Nephron progenitor cell (in vitro differentiated cells): ENCODE measurements around the gene USF2.
"Not testable (repeated sequence)": the region's sequence is repeated elsewhere in the genome, so short reads cannot be mapped to it uniquely, and the experiment has no call there.

Experiments
- DNase-seq: peaks from one replicate; pipeline ENCODE4 v3.0.0; 2021
- H3K27ac Mint-ChIP-seq: 2 replicates; pipeline ENCODE4 v1.8.0; 2021; ENCODE audit warnings: mild to moderate bottlenecking, moderate library complexity, mixed read lengths
- H3K27me3 Mint-ChIP-seq: 2 replicates; pipeline ENCODE4 v1.8.0; 2021; ENCODE audit warnings: mild to moderate bottlenecking, low read depth, mixed read lengths; ENCODE audit not compliant: poor library complexity
- H3K36me3 Mint-ChIP-seq: 2 replicates; pipeline ENCODE4 v1.8.0; 2021; ENCODE audit warnings: low read depth, mixed read lengths
- H3K4me1 Mint-ChIP-seq: 2 replicates; pipeline ENCODE4 v1.8.0; 2021; ENCODE audit warnings: mixed read lengths
- H3K4me3 Mint-ChIP-seq: 2 replicates; pipeline ENCODE4 v1.8.0; 2021; ENCODE audit warnings: mild to moderate bottlenecking, moderate library complexity, mixed read lengths
- H3K9me3 Mint-ChIP-seq: 2 replicates; pipeline ENCODE4 v1.8.0; 2021; ENCODE audit warnings: mild to moderate bottlenecking, moderate library complexity, mixed read lengths
- TF ChIP-seq, protein P1 (sequence below): fragments of 200-600 bp; sonication (generic); IDR thresholded peaks from 2 replicates; pipeline ENCODE4 v1.5.0; 2021; ENCODE audit warnings: antibody characterized with exemption

Gene USF2

DNA sequence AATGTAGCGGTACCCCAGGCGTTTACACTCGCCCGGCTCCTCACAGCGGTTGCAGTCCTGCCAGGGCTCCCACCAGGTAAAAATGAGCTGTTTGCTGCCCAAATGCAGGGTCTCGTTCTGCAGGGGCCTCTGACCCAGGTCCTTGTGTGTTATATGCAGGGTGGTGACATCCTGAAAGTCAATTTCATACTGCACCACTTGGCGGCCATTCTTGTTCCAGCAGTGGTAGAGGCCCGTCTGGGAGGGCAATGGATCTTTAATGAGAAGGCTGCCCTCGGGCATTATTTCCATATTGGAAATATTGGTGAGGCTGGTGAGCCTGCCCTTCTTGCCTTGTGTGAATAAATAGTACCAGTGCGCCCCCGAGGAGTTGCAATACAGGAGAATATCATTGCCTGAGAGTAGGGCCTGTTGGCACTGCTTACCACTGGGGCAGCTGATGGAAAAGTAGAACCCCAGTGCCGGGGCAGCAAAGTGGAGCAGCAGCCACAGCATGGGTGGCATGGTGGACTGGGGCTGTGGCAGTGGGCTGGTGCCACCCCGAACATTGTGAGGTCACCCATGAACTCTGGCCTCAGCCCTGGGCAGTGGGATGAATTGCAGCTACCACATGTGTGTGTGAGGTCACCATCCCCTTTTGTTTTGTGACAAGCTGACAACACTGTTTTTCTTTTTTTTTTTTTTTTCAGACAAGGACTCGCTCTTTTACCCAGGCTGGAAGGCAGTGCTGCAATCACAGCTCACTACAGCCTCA, 40.4 kb upstream of the USF2 start, which contains the start of gene FAM187B:
FAM187B (minus strand) TSS at position 563 of the 754 bp plus-strand sequence; CDS start at position 504, 59 bp downstream.
- Mint-ChIP-seq H3K4me3 (no peak within 1 kb of the TSS), H3K27ac (peak within 1 kb of the TSS; percentile 88), H3K9me3 (no peaks in the 10 kb centered on the region), H3K4me1 (peaks cover 10% of the 10 kb centered on the region), H3K36me3 (no peaks in the 10 kb centered on the region), H3K27me3 (peaks cover 12% of the 10 kb centered on the region)
- TF ChIP-seq, protein P1, sequence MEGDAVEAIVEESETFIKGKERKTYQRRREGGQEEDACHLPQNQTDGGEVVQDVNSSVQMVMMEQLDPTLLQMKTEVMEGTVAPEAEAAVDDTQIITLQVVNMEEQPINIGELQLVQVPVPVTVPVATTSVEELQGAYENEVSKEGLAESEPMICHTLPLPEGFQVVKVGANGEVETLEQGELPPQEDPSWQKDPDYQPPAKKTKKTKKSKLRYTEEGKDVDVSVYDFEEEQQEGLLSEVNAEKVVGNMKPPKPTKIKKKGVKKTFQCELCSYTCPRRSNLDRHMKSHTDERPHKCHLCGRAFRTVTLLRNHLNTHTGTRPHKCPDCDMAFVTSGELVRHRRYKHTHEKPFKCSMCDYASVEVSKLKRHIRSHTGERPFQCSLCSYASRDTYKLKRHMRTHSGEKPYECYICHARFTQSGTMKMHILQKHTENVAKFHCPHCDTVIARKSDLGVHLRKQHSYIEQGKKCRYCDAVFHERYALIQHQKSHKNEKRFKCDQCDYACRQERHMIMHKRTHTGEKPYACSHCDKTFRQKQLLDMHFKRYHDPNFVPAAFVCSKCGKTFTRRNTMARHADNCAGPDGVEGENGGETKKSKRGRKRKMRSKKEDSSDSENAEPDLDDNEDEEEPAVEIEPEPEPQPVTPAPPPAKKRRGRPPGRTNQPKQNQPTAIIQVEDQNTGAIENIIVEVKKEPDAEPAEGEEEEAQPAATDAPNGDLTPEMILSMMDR, result no peak
- DNase-seq, result no peak

- no peak overlapping the region for H3K27ac Mint-ChIP-seq
- TF ChIP-seq, protein P1, result no peak
- no peak overlapping the region for H3K4me3 Mint-ChIP-seq
- H3K36me3 Mint-ChIP-seq, result no peaks in the 10 kb centered on the region
- no peak for DNase-seq
- peaks cover 10% of the 10 kb centered on the region for H3K4me1 Mint-ChIP-seq
- H3K9me3 Mint-ChIP-seq, result no peaks in the 10 kb centered on the region
- peaks cover 9% of the 10 kb centered on the region for H3K27me3 Mint-ChIP-seq
These were observed 39.2 kb upstream of the USF2 start for GRCh38 chr19:35229601-35230000.

- Mint-ChIP-seq H3K9me3 (peaks cover 5% of the 10 kb centered on the region), H3K36me3 (no peaks in the 10 kb centered on the region), H3K27me3 (peaks cover 12% of the 10 kb centered on the region), H3K4me1 (no peaks in the 10 kb centered on the region), H3K27ac (no peak overlapping the region), H3K4me3 (no peak overlapping the region)
- TF ChIP-seq, protein P1, result no peak
- no peak for DNase-seq
These were observed 36.7 kb upstream of the USF2 start for GRCh38 chr19:35231956-35232645.

- Mint-ChIP-seq H3K9me3 (peaks cover 5% of the 10 kb centered on the region), H3K36me3 (no peaks in the 10 kb centered on the region), H3K27me3 (peaks cover 16% of the 10 kb centered on the region), H3K27ac (peak overlapping the region; percentile 25), H3K4me1 (no peaks in the 10 kb centered on the region), H3K4me3 (no peak overlapping the region)
- no peak for DNase-seq
- TF ChIP-seq, protein P1, result no peak
These were observed 35.9 kb upstream of the USF2 start for GRCh38 chr19:35232912-35233311.

- Mint-ChIP-seq H3K27ac (no peak overlapping the region), H3K9me3 (peaks cover 31% of the 10 kb centered on the region), H3K36me3 (peaks cover 4% of the 10 kb centered on the region), H3K27me3 (peaks cover 16% of the 10 kb centered on the region), H3K4me3 (no peak overlapping the region), H3K4me1 (no peaks in the 10 kb centered on the region)
- TF ChIP-seq, protein P1, result no peak
- no peak for DNase-seq
These were observed 31.9 kb upstream of the USF2 start for GRCh38 chr19:35236638-35237400.

DNA sequence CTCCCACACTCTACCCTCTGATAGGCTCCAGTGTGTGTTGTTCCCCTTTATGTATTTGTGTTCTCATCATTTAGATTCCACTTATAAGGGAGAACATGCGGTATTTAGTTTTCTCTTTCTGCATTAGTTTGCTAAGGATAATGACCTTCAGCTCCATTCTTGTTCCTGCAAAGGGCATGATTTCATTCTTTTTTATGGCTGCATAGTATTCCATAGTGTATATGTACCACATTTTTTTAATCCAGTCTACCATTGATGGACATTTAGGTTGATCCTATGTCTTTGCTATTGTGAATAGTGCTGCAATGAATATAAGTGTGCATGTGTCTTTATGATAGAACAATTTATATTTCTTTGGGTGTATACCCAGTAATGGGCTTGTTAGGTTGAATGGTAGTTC, 29.2 kb upstream of the USF2 start:
- not testable (repeated sequence) for H3K4me1 Mint-ChIP-seq, H3K4me3 Mint-ChIP-seq, H3K36me3 Mint-ChIP-seq, H3K27ac Mint-ChIP-seq, DNase-seq
- Mint-ChIP-seq H3K27me3 (peaks cover 21% of the 10 kb centered on the region), H3K9me3 (peaks cover 50% of the 10 kb centered on the region)
